K562 (cell line): ENCODE data around the gene GCGR. TPM values are rescaled to one million over a fixed set of nuclear protein-coding genes. Genes with fewer than 3 reads are reported as not detected.

ENCODE experiments used
- ATAC-seq: fragments of 200-7000 bp; cut with Tn5 transposase; 3 replicates; pipeline ENCODE4 v1.9.1; 2020; ENCODE audit warnings: moderate library complexity
- BruUV-seq: library from RNA; stranded (reverse); fragments of 400-500 nt; replicated peaks from 2 replicates; lab custom pipeline; 2021; lab: Mats Ljungman, UMichigan
- CTCF ChIA-PET: fragments of 300-600 bp; formaldehyde crosslinking; extraction: SDS; loops from one replicate; lab custom pipeline; 2021; ENCODE audit warnings: low intra/inter-chr PET ratio; lab: Yijun Ruan, JAX
- POLR2A ChIA-PET: fragments of 300-600, 350-650 bp; sonication (Branson Sonifier 250); formaldehyde crosslinking; extraction: SDS; loops from one replicate; lab custom pipeline; 2021; ENCODE audit warnings: antibody characterized with exemption, inconsistent platforms; lab: Yijun Ruan, JAX
- DNase-seq, 4 experiments: peaks; one replicate each; pipeline versions ENCODE4 v3.0.0 to v3.0.0-alpha.2; 2011 to 2018; ENCODE audit warnings: low spot score in 3 of 4, mixed read lengths in 3 of 4; ENCODE audit errors: extremely low read depth in 1 of 4
- FAIRE-seq: peaks from 2 replicates; lab custom pipeline; 2011; peaks lifted over from hg19 to GRCh38; lab: Jason Lieb, UNC
- H2AFZ ChIP-seq: 2 replicates; pipeline ENCODE4 v1.6.0; 2011; ENCODE audit warnings: low read depth, low read length, control low read depth, inconsistent platforms
- H3K27ac ChIP-seq: fragments of 200-600 bp; 3 replicates; pipeline ENCODE4 v1.8.0; 2011; ENCODE audit warnings: low read depth, mild to moderate bottlenecking, control low read depth, inconsistent platforms, low read length, moderate library complexity, mixed read lengths; ENCODE audit errors: extremely low read depth
- H3K27me3 ChIP-seq, 2 experiments: fragments of 300-600 bp in 1 of 2; 2 replicates in 1 of 2; 3 replicates in 1 of 2; pipeline versions ENCODE4 v1.6.0 to v1.8.0; 2011; ENCODE audit warnings: inconsistent platforms in 2 of 2, low read length in 2 of 2, mild to moderate bottlenecking in 1 of 2, mixed read lengths in 1 of 2, moderate library complexity in 1 of 2; ENCODE audit not compliant: control insufficient read depth in 2 of 2, insufficient read depth in 2 of 2
- H3K36me3 ChIP-seq: fragments of 300-600 bp; 3 replicates; pipeline ENCODE4 v1.8.0; 2011; ENCODE audit warnings: mild to moderate bottlenecking, low read length, inconsistent platforms; ENCODE audit not compliant: control insufficient read depth, insufficient read depth
- H3K4me1 ChIP-seq, 2 experiments: fragments of 200-600 bp in 1 of 2; replicated peaks in 1 of 2; 2 replicates in 1 of 2; 3 replicates in 1 of 2; pipeline versions ENCODE4 v1.5.1 to v1.8.0; 2011; ENCODE audit warnings: inconsistent platforms in 2 of 2, low read length in 2 of 2, mild to moderate bottlenecking in 1 of 2, mixed read lengths in 1 of 2, moderate library complexity in 1 of 2; ENCODE audit not compliant: control insufficient read depth in 2 of 2, insufficient read depth in 2 of 2
- H3K4me2 ChIP-seq: 2 replicates; pipeline ENCODE4 v1.6.1; 2011; ENCODE audit warnings: low read length, control low read depth, inconsistent platforms, mixed read lengths; ENCODE audit not compliant: insufficient read depth
- H3K4me3 ChIP-seq: fragments of 200-600 bp; sonication (generic), shearing (Covaris generic); 2 replicates; pipeline ENCODE4 v1.5.1; 2016; ENCODE audit warnings: control low read depth, inconsistent platforms
- H3K79me2 ChIP-seq: fragments of 200-600 bp; 3 replicates; pipeline ENCODE4 v1.8.0; 2011; ENCODE audit warnings: low read length, inconsistent platforms; ENCODE audit not compliant: control insufficient read depth, insufficient read depth
- H3K9ac ChIP-seq, 2 experiments: 2 replicates each; pipeline versions ENCODE4 v1.6.0 to v1.6.1; 2011; ENCODE audit warnings: low read depth in 2 of 2, low read length in 2 of 2, control low read depth in 1 of 2, inconsistent platforms in 1 of 2, mild to moderate bottlenecking in 1 of 2, mixed read lengths in 1 of 2; ENCODE audit not compliant: insufficient read depth in 1 of 2
- H3K9me1 ChIP-seq: one replicate; pipeline ENCODE4 v1.6.0; 2011; ENCODE audit warnings: inconsistent platforms, mild to moderate bottlenecking, low read length, moderate library complexity; ENCODE audit not compliant: control insufficient read depth, insufficient read depth
- H3K9me3 ChIP-seq: replicated peaks from 2 replicates; pipeline ENCODE4 v1.5.1; 2011; ENCODE audit warnings: low read depth, low read length, inconsistent platforms; ENCODE audit not compliant: control insufficient read depth, insufficient read depth
- H4K20me1 ChIP-seq: replicated peaks from 2 replicates; pipeline ENCODE4 v1.6.1; 2011; ENCODE audit warnings: low read length, inconsistent platforms, mixed read lengths; ENCODE audit not compliant: control insufficient read depth, insufficient read depth
- GATAD2B ChIP-seq: fragments of 450-650 bp; IDR thresholded peaks from 2 replicates; pipeline ENCODE4 v1.6.1; 2017; ENCODE audit warnings: mild to moderate bottlenecking, borderline replicate concordance
- XRCC3 ChIP-seq: fragments of 450-650 bp; IDR thresholded peaks from 2 replicates; pipeline ENCODE4 v1.6.1; 2017; ENCODE audit warnings: mild to moderate bottlenecking, moderate library complexity
- ZBTB8A ChIP-seq: fragments of 450-650 bp; IDR thresholded peaks from 2 replicates; pipeline ENCODE4 v1.6.1; 2018; ENCODE audit warnings: mild to moderate bottlenecking, moderate library complexity; ENCODE audit not compliant: partially characterized antibody
- WGBS: fragments of 100-300 bp; shearing (Covaris generic); methylation state at CpG from one replicate; pipeline ENCODE4 v1.1.6; 2016; ENCODE audit warnings: low coverage, mixed read lengths; ENCODE audit not compliant: insufficient coverage; ENCODE audit errors: missing lambda C conversion rate; 5-methylcytosine and 5-hydroxymethylcytosine counted together
- in situ Hi-C: fragments of 300-500 bp; cut with MboI; formaldehyde crosslinking; loops from 4 replicates; pipeline ENCODE4 v1.15.0; 2018; ENCODE audit warnings: inconsistent platforms, mixed read lengths
- intact Hi-C: fragments of 100-400 bp; cut with micrococcal nuclease; formaldehyde crosslinking; loops from 2 replicates; pipeline ENCODE4 v1.14.2; 2022
- polyA plus RNA-seq, 8 experiments: library from polyadenylated mRNA; depleted of rRNA in 4 of 8; stranded (reverse) in 5 of 8; unstranded in 3 of 8; fragments of >200 nt; fragmentation: Nextera tagmentation in 2 of 8; fragmentation: Illumina TruSeq in 1 of 8; extraction: Ambion mirVana in 2 of 8; extraction: Trizol in 1 of 8; gene quantifications; 2 replicates each; pipeline versions ENCODE4 v1.2.1 to v1.2.3, GENCODE V29; 2011 to 2014; ENCODE audit warnings: inconsistent platforms in 1 of 8, missing spikeins in 1 of 8
- total RNA-seq, 7 experiments: library from RNA; depleted of rRNA in 6 of 7; stranded (reverse); fragments of >200 nt in 6 of 7; fragmentation: Illumina TruSeq in 2 of 7; extraction: Trizol in 2 of 7; gene quantifications; 2 replicates each; pipeline versions ENCODE4 v1.2.1 to v1.2.3, GENCODE V29; 2011 to 2021; ENCODE audit warnings: low replicate concordance in 1 of 7
- TF ChIP-seq, protein P1 (sequence below), 2 experiments: fragments of 450-650 bp; IDR thresholded peaks; 2 replicates each; pipeline ENCODE4 v1.6.1; 2016
- TF ChIP-seq, protein P2 (sequence below): sonication (generic); formaldehyde crosslinking; IDR thresholded peaks from 2 replicates; pipeline ENCODE4 v1.8.0; 2022; ENCODE audit warnings: missing genetic modification reagents, mild to moderate bottlenecking, borderline replicate concordance

The GCGR gene
- total and polyA plus RNA-seq, 9 of the 15 experiments (the other 6 are each of a cell fraction or from before 2014, with no cell fraction given), result not detected

DNA sequence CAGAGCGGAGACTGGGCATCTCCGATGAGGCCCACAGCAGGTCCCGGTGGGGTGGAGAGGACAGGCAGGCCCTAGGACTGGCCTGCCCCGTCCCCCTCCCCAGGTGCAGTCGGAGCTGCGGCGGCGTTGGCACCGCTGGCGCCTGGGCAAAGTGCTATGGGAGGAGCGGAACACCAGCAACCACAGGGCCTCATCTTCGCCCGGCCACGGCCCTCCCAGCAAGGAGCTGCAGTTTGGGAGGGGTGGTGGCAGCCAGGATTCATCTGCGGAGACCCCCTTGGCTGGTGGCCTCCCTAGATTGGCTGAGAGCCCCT, 9.4 kb downstream of the GCGR start (continued):
- TF ChIP-seq, protein P1, sequence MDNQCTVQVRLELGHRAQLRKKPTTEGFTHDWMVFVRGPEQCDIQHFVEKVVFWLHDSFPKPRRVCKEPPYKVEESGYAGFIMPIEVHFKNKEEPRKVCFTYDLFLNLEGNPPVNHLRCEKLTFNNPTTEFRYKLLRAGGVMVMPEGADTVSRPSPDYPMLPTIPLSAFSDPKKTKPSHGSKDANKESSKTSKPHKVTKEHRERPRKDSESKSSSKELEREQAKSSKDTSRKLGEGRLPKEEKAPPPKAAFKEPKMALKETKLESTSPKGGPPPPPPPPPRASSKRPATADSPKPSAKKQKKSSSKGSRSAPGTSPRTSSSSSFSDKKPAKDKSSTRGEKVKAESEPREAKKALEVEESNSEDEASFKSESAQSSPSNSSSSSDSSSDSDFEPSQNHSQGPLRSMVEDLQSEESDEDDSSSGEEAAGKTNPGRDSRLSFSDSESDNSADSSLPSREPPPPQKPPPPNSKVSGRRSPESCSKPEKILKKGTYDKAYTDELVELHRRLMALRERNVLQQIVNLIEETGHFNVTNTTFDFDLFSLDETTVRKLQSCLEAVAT (IDR thresholded peaks at IDR 0.05), result no peak
- TF ChIP-seq GATAD2B, result no peak

DNA sequence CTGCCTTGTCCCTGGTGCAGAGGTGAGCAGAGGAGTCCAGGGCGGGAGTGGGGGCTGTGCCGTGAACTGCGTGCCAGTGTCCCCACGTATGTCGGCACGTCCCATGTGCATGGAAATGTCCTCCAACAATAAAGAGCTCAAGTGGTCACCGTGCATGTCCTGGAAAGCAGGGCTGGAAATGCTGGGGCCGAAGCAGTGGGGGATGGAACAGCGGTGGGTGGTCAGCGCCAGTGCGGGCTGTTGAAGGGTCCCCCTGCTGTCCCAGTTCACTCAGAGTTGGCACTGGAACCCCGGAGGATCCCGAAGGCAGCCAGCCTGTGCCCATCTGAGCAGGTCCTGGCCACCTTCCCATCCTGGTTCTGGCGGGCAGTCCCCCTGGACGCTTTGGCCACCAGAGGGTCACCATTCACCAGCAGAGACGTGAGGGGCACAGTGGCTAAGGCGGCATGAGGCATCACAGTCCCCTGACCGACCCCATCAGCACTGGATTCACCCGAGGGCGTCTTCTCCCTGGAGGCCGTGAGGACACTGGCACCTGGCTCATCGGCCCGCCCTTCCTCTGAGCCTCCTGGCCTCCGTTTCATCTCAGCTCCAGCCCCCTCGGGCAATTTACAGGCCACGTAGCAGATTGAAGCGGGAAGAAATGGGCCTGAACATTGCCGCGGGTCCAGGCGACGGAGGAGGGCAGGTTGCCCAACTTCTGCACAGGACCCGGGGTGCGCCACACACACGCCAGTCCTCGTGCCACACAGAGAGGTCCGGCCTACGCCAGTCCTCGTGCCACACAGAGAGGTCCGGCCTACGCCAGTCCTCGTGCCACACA, 10.1 kb downstream of the GCGR start:
- DNase-seq (no peak), FAIRE-seq (no peak), ATAC-seq (no peak)
- in situ Hi-C loops, result no loop called here
- Histone ChIP-seq H3K79me2 (no peaks in the 10 kb centered on the region), H3K9ac (peak overlapping the region in 1 of 2 experiments; percentile 20; a peak in 2 of 4 replicates), H3K4me1 (peaks cover 4 to 70% of the 10 kb centered on the region in 2 experiments; a peak in 4 of 5 replicates), H3K9me1 (peaks cover 2% of the 10 kb centered on the region), H4K20me1 (peaks cover 4% of the 10 kb centered on the region), H3K4me3 (no peak overlapping the region), H3K36me3 (no peaks in the 10 kb centered on the region), H3K27ac (no peak overlapping the region), H3K27me3 (peaks cover 3 to 35% of the 10 kb centered on the region in 2 experiments; a peak in 4 of 5 replicates), H2AFZ (no peak overlapping the region), H3K4me2 (no peak overlapping the region), H3K9me3 (no peaks in the 10 kb centered on the region)
- intact Hi-C loops, result no loop called here
- ChIA-PET POLR2A (interaction anchor here (0.6 to 0.7 kb wide), 2 partner anchors 11 to 122 kb away, joined by 3 read pairs; no protein-coding TSS in a partner anchor), CTCF (no interaction called here)
- no peak for TF ChIP-seq XRCC3
- TF ChIP-seq ZBTB8A, result no peak
- TF ChIP-seq, protein P2, sequence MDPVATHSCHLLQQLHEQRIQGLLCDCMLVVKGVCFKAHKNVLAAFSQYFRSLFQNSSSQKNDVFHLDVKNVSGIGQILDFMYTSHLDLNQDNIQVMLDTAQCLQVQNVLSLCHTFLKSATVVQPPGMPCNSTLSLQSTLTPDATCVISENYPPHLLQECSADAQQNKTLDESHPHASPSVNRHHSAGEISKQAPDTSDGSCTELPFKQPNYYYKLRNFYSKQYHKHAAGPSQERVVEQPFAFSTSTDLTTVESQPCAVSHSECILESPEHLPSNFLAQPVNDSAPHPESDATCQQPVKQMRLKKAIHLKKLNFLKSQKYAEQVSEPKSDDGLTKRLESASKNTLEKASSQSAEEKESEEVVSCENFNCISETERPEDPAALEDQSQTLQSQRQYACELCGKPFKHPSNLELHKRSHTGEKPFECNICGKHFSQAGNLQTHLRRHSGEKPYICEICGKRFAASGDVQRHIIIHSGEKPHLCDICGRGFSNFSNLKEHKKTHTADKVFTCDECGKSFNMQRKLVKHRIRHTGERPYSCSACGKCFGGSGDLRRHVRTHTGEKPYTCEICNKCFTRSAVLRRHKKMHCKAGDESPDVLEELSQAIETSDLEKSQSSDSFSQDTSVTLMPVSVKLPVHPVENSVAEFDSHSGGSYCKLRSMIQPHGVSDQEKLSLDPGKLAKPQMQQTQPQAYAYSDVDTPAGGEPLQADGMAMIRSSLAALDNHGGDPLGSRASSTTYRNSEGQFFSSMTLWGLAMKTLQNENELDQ (CRISPR knock-in tag), result no peak
- 43% methylated on average over 22 of the region's 41 CpGs for WGBS
- no TSS peak for BruUV-seq
